K562 (cell line): ENCODE results near the gene PRPF39. TPM values are rescaled to one million over a fixed set of nuclear protein-coding genes. Genes with fewer than 3 reads are reported as not detected.

Experiments
- ATAC-seq: fragments of 200-7000 bp; cut with Tn5 transposase; 3 replicates; pipeline ENCODE4 v1.9.1; 2020; ENCODE audit warnings: moderate library complexity
- BruUV-seq: library from RNA; stranded (reverse); fragments of 400-500 nt; replicated peaks from 2 replicates; lab custom pipeline; 2021; lab: Mats Ljungman, UMichigan
- CTCF ChIA-PET: fragments of 300-600 bp; formaldehyde crosslinking; extraction: SDS; loops from one replicate; lab custom pipeline; 2021; ENCODE audit warnings: low intra/inter-chr PET ratio; lab: Yijun Ruan, JAX
- POLR2A ChIA-PET: fragments of 300-600, 350-650 bp; sonication (Branson Sonifier 250); formaldehyde crosslinking; extraction: SDS; loops from one replicate; lab custom pipeline; 2021; ENCODE audit warnings: antibody characterized with exemption, inconsistent platforms; lab: Yijun Ruan, JAX
- DNase-seq, 4 experiments: peaks; one replicate each; pipeline versions ENCODE4 v3.0.0 to v3.0.0-alpha.2; 2011 to 2018; ENCODE audit warnings: low spot score in 3 of 4, mixed read lengths in 3 of 4; ENCODE audit errors: extremely low read depth in 1 of 4
- FAIRE-seq: peaks from 2 replicates; lab custom pipeline; 2011; peaks lifted over from hg19 to GRCh38; lab: Jason Lieb, UNC
- H2AFZ ChIP-seq: 2 replicates; pipeline ENCODE4 v1.6.0; 2011; ENCODE audit warnings: low read depth, low read length, control low read depth, inconsistent platforms
- H3K27ac ChIP-seq: fragments of 200-600 bp; 3 replicates; pipeline ENCODE4 v1.8.0; 2011; ENCODE audit warnings: low read depth, mild to moderate bottlenecking, control low read depth, inconsistent platforms, low read length, moderate library complexity, mixed read lengths; ENCODE audit errors: extremely low read depth
- H3K27me3 ChIP-seq, 2 experiments: fragments of 300-600 bp in 1 of 2; 2 replicates in 1 of 2; 3 replicates in 1 of 2; pipeline versions ENCODE4 v1.6.0 to v1.8.0; 2011; ENCODE audit warnings: inconsistent platforms in 2 of 2, low read length in 2 of 2, mild to moderate bottlenecking in 1 of 2, mixed read lengths in 1 of 2, moderate library complexity in 1 of 2; ENCODE audit not compliant: control insufficient read depth in 2 of 2, insufficient read depth in 2 of 2
- H3K36me3 ChIP-seq: fragments of 300-600 bp; 3 replicates; pipeline ENCODE4 v1.8.0; 2011; ENCODE audit warnings: mild to moderate bottlenecking, low read length, inconsistent platforms; ENCODE audit not compliant: control insufficient read depth, insufficient read depth
- H3K4me1 ChIP-seq, 2 experiments: fragments of 200-600 bp in 1 of 2; replicated peaks in 1 of 2; 2 replicates in 1 of 2; 3 replicates in 1 of 2; pipeline versions ENCODE4 v1.5.1 to v1.8.0; 2011; ENCODE audit warnings: inconsistent platforms in 2 of 2, low read length in 2 of 2, mild to moderate bottlenecking in 1 of 2, mixed read lengths in 1 of 2, moderate library complexity in 1 of 2; ENCODE audit not compliant: control insufficient read depth in 2 of 2, insufficient read depth in 2 of 2
- H3K4me2 ChIP-seq: 2 replicates; pipeline ENCODE4 v1.6.1; 2011; ENCODE audit warnings: low read length, control low read depth, inconsistent platforms, mixed read lengths; ENCODE audit not compliant: insufficient read depth
- H3K4me3 ChIP-seq: fragments of 200-600 bp; sonication (generic), shearing (Covaris generic); 2 replicates; pipeline ENCODE4 v1.5.1; 2016; ENCODE audit warnings: control low read depth, inconsistent platforms
- H3K79me2 ChIP-seq: fragments of 200-600 bp; 3 replicates; pipeline ENCODE4 v1.8.0; 2011; ENCODE audit warnings: low read length, inconsistent platforms; ENCODE audit not compliant: control insufficient read depth, insufficient read depth
- H3K9ac ChIP-seq, 2 experiments: 2 replicates each; pipeline versions ENCODE4 v1.6.0 to v1.6.1; 2011; ENCODE audit warnings: low read depth in 2 of 2, low read length in 2 of 2, control low read depth in 1 of 2, inconsistent platforms in 1 of 2, mild to moderate bottlenecking in 1 of 2, mixed read lengths in 1 of 2; ENCODE audit not compliant: insufficient read depth in 1 of 2
- H3K9me1 ChIP-seq: one replicate; pipeline ENCODE4 v1.6.0; 2011; ENCODE audit warnings: inconsistent platforms, mild to moderate bottlenecking, low read length, moderate library complexity; ENCODE audit not compliant: control insufficient read depth, insufficient read depth
- H3K9me3 ChIP-seq: replicated peaks from 2 replicates; pipeline ENCODE4 v1.5.1; 2011; ENCODE audit warnings: low read depth, low read length, inconsistent platforms; ENCODE audit not compliant: control insufficient read depth, insufficient read depth
- H4K20me1 ChIP-seq: replicated peaks from 2 replicates; pipeline ENCODE4 v1.6.1; 2011; ENCODE audit warnings: low read length, inconsistent platforms, mixed read lengths; ENCODE audit not compliant: control insufficient read depth, insufficient read depth
- ATF3 ChIP-seq, 2 experiments: fragments of 450-650 bp in 1 of 2; sonication (generic) in 1 of 2; formaldehyde crosslinking in 1 of 2; IDR thresholded peaks in 1 of 2; conservative IDR thresholded peaks in 1 of 2; 2 replicates each; pipeline versions ENCODE4 v1.6.1 to v1.8.1; 2016 to 2023; ENCODE audit warnings: mild to moderate bottlenecking in 2 of 2, moderate library complexity in 2 of 2, inconsistent platforms in 1 of 2, missing genetic modification reagents in 1 of 2
- BCOR ChIP-seq: fragments of 450-650 bp; IDR thresholded peaks from 2 replicates; pipeline ENCODE4 v1.6.1; 2016
- CEBPB ChIP-seq: fragments of 450-650 bp; IDR thresholded peaks from 2 replicates; pipeline ENCODE4 v1.6.1; 2016; ENCODE audit warnings: missing genetic modification characterization, missing compliant biosample characterization
- CREBBP ChIP-seq: IDR thresholded peaks from one replicate; pipeline ENCODE4 v1.6.1; 2012; ENCODE audit warnings: low read depth, mild to moderate bottlenecking, control low read depth, inconsistent platforms, low read length
- E2F4 ChIP-seq: sonication (generic); formaldehyde crosslinking; IDR thresholded peaks from 2 replicates; pipeline ENCODE4 v1.8.0; 2022; ENCODE audit warnings: mild to moderate bottlenecking, low read depth, missing genetic modification reagents
- ELK3 ChIP-seq: fragments of 450-650 bp; formaldehyde crosslinking; IDR thresholded peaks from 2 replicates; pipeline ENCODE4 v1.4.0; 2020; ENCODE audit warnings: mild to moderate bottlenecking
- ESRRB ChIP-seq: fragments of 250-450 bp; sonication (Bioruptor Pico); IDR thresholded peaks from 2 replicates; pipeline ENCODE4 v1.5.0; 2020; ENCODE audit warnings: mild to moderate bottlenecking, moderate library complexity, borderline replicate concordance
- POLR2G ChIP-seq: fragments of 200-400 bp; formaldehyde crosslinking; IDR thresholded peaks from 2 replicates; pipeline ENCODE4 v1.6.1; 2017; ENCODE audit warnings: low read depth, mild to moderate bottlenecking, antibody characterized with exemption, low read length, moderate library complexity
- SLC30A9 ChIP-seq: fragments of 250-450 bp; sonication (Bioruptor Pico); IDR thresholded peaks from 2 replicates; pipeline ENCODE4 v1.8.0; 2022; ENCODE audit warnings: mild to moderate bottlenecking, moderate library complexity
- ZNF324 ChIP-seq: fragments of 250-450 bp; sonication (Bioruptor Pico); IDR thresholded peaks from 2 replicates; pipeline ENCODE4 v1.4.0; 2020; ENCODE audit warnings: mild to moderate bottlenecking
- ZNF398 ChIP-seq: fragments of 250-450 bp; sonication (Bioruptor Pico); IDR thresholded peaks from 2 replicates; pipeline ENCODE4 v1.8.0; 2021; ENCODE audit warnings: moderate library complexity, mild to moderate bottlenecking, inconsistent platforms
- WGBS: fragments of 100-300 bp; shearing (Covaris generic); methylation state at CpG from one replicate; pipeline ENCODE4 v1.1.6; 2016; ENCODE audit warnings: low coverage, mixed read lengths; ENCODE audit not compliant: insufficient coverage; ENCODE audit errors: missing lambda C conversion rate; 5-methylcytosine and 5-hydroxymethylcytosine counted together
- in situ Hi-C: fragments of 300-500 bp; cut with MboI; formaldehyde crosslinking; loops from 4 replicates; pipeline ENCODE4 v1.15.0; 2018; ENCODE audit warnings: inconsistent platforms, mixed read lengths
- intact Hi-C: fragments of 100-400 bp; cut with micrococcal nuclease; formaldehyde crosslinking; loops from 2 replicates; pipeline ENCODE4 v1.14.2; 2022
- polyA plus RNA-seq, 8 experiments: library from polyadenylated mRNA; depleted of rRNA in 4 of 8; stranded (reverse) in 5 of 8; unstranded in 3 of 8; fragments of >200 nt; fragmentation: Nextera tagmentation in 2 of 8; fragmentation: Illumina TruSeq in 1 of 8; extraction: Ambion mirVana in 2 of 8; extraction: Trizol in 1 of 8; gene quantifications; 2 replicates each; pipeline versions ENCODE4 v1.2.1 to v1.2.3, GENCODE V29; 2011 to 2014; ENCODE audit warnings: inconsistent platforms in 1 of 8, missing spikeins in 1 of 8
- total RNA-seq, 7 experiments: library from RNA; depleted of rRNA in 6 of 7; stranded (reverse); fragments of >200 nt in 6 of 7; fragmentation: Illumina TruSeq in 2 of 7; extraction: Trizol in 2 of 7; gene quantifications; 2 replicates each; pipeline versions ENCODE4 v1.2.1 to v1.2.3, GENCODE V29; 2011 to 2021; ENCODE audit warnings: low replicate concordance in 1 of 7

PRPF39 gene
- total and polyA plus RNA-seq, 9 of the 15 experiments (the other 6 are each of a cell fraction or from before 2014, with no cell fraction given) = 13.3 to 50.4 (median 24.8) TPM

GRCh38 chr14:45070215-45070614 lies 13.7 kb upstream of the PRPF39 start:
- WGBS = 93% methylated on average over 1 of the region's 1 CpG
- intact Hi-C loops = no loop called here

GRCh38 chr14:45072126-45072525 lies 11.8 kb upstream of the PRPF39 start:
- CTCF ChIA-PET = no interaction called here
- no peak overlapping the region for H3K27ac ChIP-seq
- no peak overlapping the region for H3K9ac ChIP-seq
- H4K20me1 ChIP-seq = no peaks in the 10 kb centered on the region
- in situ Hi-C loops = no loop called here
- no peak overlapping the region for H3K4me3 ChIP-seq
- 0 out of 3 replicates have a peak, but pooled peaks cover 3% of the 10 kb centered on the region for H3K36me3 ChIP-seq
- DNase-seq (no peak), ATAC-seq (no peak), FAIRE-seq (no peak)
- POLR2A ChIA-PET = no interaction called here
- no peak overlapping the region for H3K4me2 ChIP-seq
- no peaks in the 10 kb centered on the region for H3K4me1 ChIP-seq
- H3K79me2 ChIP-seq = no peaks in the 10 kb centered on the region
- no peaks in the 10 kb centered on the region for H3K9me3 ChIP-seq
- no peaks in the 10 kb centered on the region for H3K27me3 ChIP-seq
- intact Hi-C loops = no loop called here
- no peaks in the 10 kb centered on the region for H3K9me1 ChIP-seq
- no TSS peak for BruUV-seq
- H2AFZ ChIP-seq = no peak overlapping the region
- WGBS = 91% methylated on average over 4 of the region's 6 CpGs
- TF ChIP-seq CEBPB (tag) (no peak), ELK3 (no peak), ESRRB (CRISPR knock-in tag) (no peak), SLC30A9 (no peak), ZNF398 (CRISPR knock-in tag) (no peak), BCOR (no peak), CREBBP (no peak), E2F4 (CRISPR knock-in tag) (no peak)

More at GRCh38 chr14:45070215-45070614, 13.7 kb upstream of the PRPF39 start:
- no peak overlapping the region for H3K9ac ChIP-seq
- H3K4me2 ChIP-seq = no peak overlapping the region
- no TSS peak for BruUV-seq
- H3K79me2 ChIP-seq = no peaks in the 10 kb centered on the region
- no peaks in the 10 kb centered on the region for H3K9me3 ChIP-seq
- no peaks in the 10 kb centered on the region for H4K20me1 ChIP-seq
- H3K27ac ChIP-seq = no peak overlapping the region
- in situ Hi-C loops = no loop called here
- H3K36me3 ChIP-seq = 0 out of 3 replicates have a peak, but pooled peaks cover 3% of the 10 kb centered on the region
- DNase-seq = no peak
- CTCF ChIA-PET = no interaction called here
- H3K27me3 ChIP-seq = no peaks in the 10 kb centered on the region
- no peaks in the 10 kb centered on the region for H3K4me1 ChIP-seq
- POLR2A ChIA-PET = no interaction called here
- TF ChIP-seq ATF3 (IDR thresholded peaks at IDR 0.05) = 0 out of 2 replicates have a peak, but pooled peaks have one; percentile 15
- no peak for TF ChIP-seq ATF3 (CRISPR knock-in tag; conservative IDR thresholded peaks at IDR 0.05)
- TF ChIP-seq ZNF324 (CRISPR knock-in tag) = 0 out of 2 replicates have a peak, but pooled peaks have one; percentile 61
- TF ChIP-seq POLR2G = no peak
- TF ChIP-seq, all 486 proteins: peak for 2
- Histone ChIP-seq H3K9me1 (no peaks in the 10 kb centered on the region), H3K4me3 (no peak overlapping the region), H2AFZ (no peak overlapping the region)
- ATAC-seq (no peak), FAIRE-seq (no peak)
